HepG2 (cell line): ENCODE data around the gene SS18L1. TPM values are rescaled to one million over a fixed set of nuclear protein-coding genes. Genes with fewer than 3 reads are reported as not detected.

Experiments
- ATAC-seq: fragments of 200-7000 bp; cut with Tn5 transposase; 3 replicates; pipeline ENCODE4 v1.9.1; 2020; ENCODE audit warnings: mild to moderate bottlenecking, moderate library complexity
- BruUV-seq: library from RNA; stranded (reverse); fragments of 400-500 nt; replicated peaks from 2 replicates; lab custom pipeline; 2021; lab: Mats Ljungman, UMichigan
- CTCF ChIA-PET: fragments of 300-600 bp; formaldehyde crosslinking; extraction: SDS; loops from one replicate; lab custom pipeline; 2021; ENCODE audit warnings: low total read pairs, inconsistent platforms, low intra/inter-chr PET ratio; lab: Yijun Ruan, JAX
- POLR2A ChIA-PET: fragments of 350-600 bp; sonication (Branson Sonifier 250); formaldehyde crosslinking; loops from one replicate; lab custom pipeline; 2020; ENCODE audit warnings: antibody characterized with exemption, inconsistent platforms; lab: Yijun Ruan, JAX
- DNase-seq: peaks from one replicate; pipeline ENCODE4 v3.0.0-alpha.2; 2015; ENCODE audit warnings: low spot score
- FAIRE-seq: peaks from 3 replicates; lab custom pipeline; 2011; peaks lifted over from hg19 to GRCh38; lab: Jason Lieb, UNC
- H2AFZ ChIP-seq: one replicate; pipeline ENCODE4 v1.6.1; 2011; ENCODE audit warnings: low read length, inconsistent platforms
- H3K27ac ChIP-seq: fragments of 300-600 bp; 3 replicates; pipeline ENCODE4 v1.8.0; 2011; ENCODE audit warnings: mixed run types, mild to moderate bottlenecking, mixed read lengths, low read length, inconsistent platforms; ENCODE audit not compliant: insufficient read depth; ENCODE audit errors: extremely low read length
- H3K27me3 ChIP-seq, 2 experiments: fragments of 200-600 bp in 1 of 2; 2 replicates in 1 of 2; 3 replicates in 1 of 2; pipeline versions ENCODE4 v1.6.0 to v1.8.0; 2011; ENCODE audit warnings: low read length in 2 of 2, mild to moderate bottlenecking in 2 of 2, moderate library complexity in 2 of 2, inconsistent platforms in 1 of 2; ENCODE audit not compliant: insufficient read depth in 2 of 2, control insufficient read depth in 1 of 2
- H3K36me3 ChIP-seq, 2 experiments: fragments of 200-600 bp in 1 of 2; replicated peaks in 1 of 2; 2 replicates in 1 of 2; 3 replicates in 1 of 2; pipeline versions ENCODE4 v1.5.1 to v1.8.0; 2011; ENCODE audit warnings: low read length in 2 of 2, inconsistent platforms in 1 of 2; ENCODE audit not compliant: insufficient read depth in 2 of 2, control insufficient read depth in 1 of 2
- H3K4me1 ChIP-seq: 2 replicates; pipeline ENCODE4 v1.5.1; 2012; ENCODE audit warnings: low read length, inconsistent platforms; ENCODE audit not compliant: insufficient read depth
- H3K4me2 ChIP-seq: 2 replicates; pipeline ENCODE4 v1.6.0; 2011; ENCODE audit warnings: low read depth, low read length, inconsistent platforms
- H3K4me3 ChIP-seq, 3 experiments: fragments of 200-600 bp in 1 of 3; sonication (generic), shearing (Covaris generic) in 1 of 3; replicated peaks in 1 of 3; 2 replicates each; pipeline ENCODE4 v1.5.1; 2011 to 2016; ENCODE audit warnings: low read length in 3 of 3, inconsistent platforms in 2 of 3, low read depth in 2 of 3, mild to moderate bottlenecking in 2 of 3, control low read depth in 1 of 3, mixed read lengths in 1 of 3; ENCODE audit not compliant: insufficient read depth in 1 of 3
- H3K79me2 ChIP-seq: one replicate; pipeline ENCODE4 v1.6.1; 2011; ENCODE audit warnings: low read length, inconsistent platforms; ENCODE audit not compliant: insufficient read depth
- H3K9ac ChIP-seq: 2 replicates; pipeline ENCODE4 v1.6.0; 2011; ENCODE audit warnings: mild to moderate bottlenecking, low read depth, low read length, inconsistent platforms; ENCODE audit not compliant: insufficient read depth
- H3K9me3 ChIP-seq: 2 replicates; pipeline ENCODE4 v1.5.1; 2012; ENCODE audit warnings: mild to moderate bottlenecking, low read length
- H4K20me1 ChIP-seq: 2 replicates; pipeline ENCODE4 v1.6.0; 2011; ENCODE audit warnings: inconsistent platforms, mild to moderate bottlenecking, low read length, moderate library complexity; ENCODE audit not compliant: insufficient read depth
- CENPX ChIP-seq: sonication (generic); formaldehyde crosslinking; IDR thresholded peaks from 2 replicates; pipeline ENCODE4 v1.9.0; 2021; ENCODE audit warnings: mild to moderate bottlenecking, missing genetic modification reagents, moderate library complexity
- NAIF1 ChIP-seq: sonication (generic); formaldehyde crosslinking; IDR thresholded peaks from 2 replicates; pipeline ENCODE4 v1.5.0; 2020; ENCODE audit warnings: mild to moderate bottlenecking, missing genetic modification reagents, borderline replicate concordance
- ONECUT2 ChIP-seq: sonication (generic); formaldehyde crosslinking; IDR thresholded peaks from 2 replicates; pipeline ENCODE4 v1.4.0; 2020; ENCODE audit warnings: missing genetic modification reagents
- TBL1XR1 ChIP-seq: fragments of 150-350 bp; IDR thresholded peaks from 2 replicates; pipeline ENCODE4 v1.6.1; 2014; ENCODE audit warnings: borderline replicate concordance, low read length; ENCODE audit not compliant: partially characterized antibody
- XBP1 ChIP-seq: sonication (generic); formaldehyde crosslinking; IDR thresholded peaks from 2 replicates; pipeline ENCODE4 v1.5.0; 2020; ENCODE audit warnings: missing genetic modification reagents
- ZKSCAN1 ChIP-seq: fragments of 150-350 bp; IDR thresholded peaks from 2 replicates; pipeline ENCODE4 v1.6.1; 2014; ENCODE audit warnings: low read length
- ZNF382 ChIP-seq: sonication (generic); formaldehyde crosslinking; IDR thresholded peaks from 2 replicates; pipeline ENCODE4 v1.5.0; 2020; ENCODE audit warnings: missing genetic modification reagents, mild to moderate bottlenecking, borderline replicate concordance
- WGBS: methylation state at CpG from one replicate; pipeline ENCODE4 v1.1.6; 2017; ENCODE audit warnings: low lambda C conversion rate; 5-methylcytosine and 5-hydroxymethylcytosine counted together
- in situ Hi-C: cut with HindIII; loops from 2 replicates; pipeline ENCODE4 v1.10.0; 2017; ENCODE audit warnings: low pct_unique_long_range_greater_than_20kb; ENCODE audit not compliant: extremely low pct_ligation_motif_present
- intact Hi-C: fragments of 100-400 bp; cut with micrococcal nuclease; formaldehyde crosslinking; loops from one replicate; pipeline ENCODE4 v1.10.0; 2022; ENCODE audit not compliant: unreplicated experiment
- polyA plus RNA-seq, 8 experiments: library from polyadenylated mRNA; depleted of rRNA in 3 of 8; stranded (reverse) in 7 of 8; unstranded in 1 of 8; fragments of >200 nt; fragmentation: Illumina TruSeq in 4 of 8; extraction: Trizol in 4 of 8; gene quantifications; 2 replicates each; pipeline versions ENCODE4 v1.2.1 to v1.2.3, GENCODE V29; 2011 to 2016; ENCODE audit warnings: low read depth in 4 of 8, missing spikeins in 1 of 8, mixed read lengths in 1 of 8; ENCODE audit not compliant: insufficient read depth in 1 of 8
- total RNA-seq, 5 experiments: library from RNA; depleted of rRNA; stranded (reverse); fragments of >200 nt; fragmentation: Illumina TruSeq; extraction: Trizol; gene quantifications; 2 replicates each; pipeline ENCODE4 v1.2.3, GENCODE V29; 2016; ENCODE audit warnings: low read depth in 1 of 5
- TF ChIP-seq, protein P1 (sequence below): sonication (generic); formaldehyde crosslinking; IDR thresholded peaks from 2 replicates; pipeline ENCODE4 v1.4.0; 2020; ENCODE audit warnings: missing genetic modification reagents, borderline replicate concordance

Gene SS18L1
- total and polyA plus RNA-seq, 2 of the 13 experiments (the other 11 are each of a cell fraction or from before 2014, with no cell fraction given): 17.8 to 27.6 TPM

DNA sequence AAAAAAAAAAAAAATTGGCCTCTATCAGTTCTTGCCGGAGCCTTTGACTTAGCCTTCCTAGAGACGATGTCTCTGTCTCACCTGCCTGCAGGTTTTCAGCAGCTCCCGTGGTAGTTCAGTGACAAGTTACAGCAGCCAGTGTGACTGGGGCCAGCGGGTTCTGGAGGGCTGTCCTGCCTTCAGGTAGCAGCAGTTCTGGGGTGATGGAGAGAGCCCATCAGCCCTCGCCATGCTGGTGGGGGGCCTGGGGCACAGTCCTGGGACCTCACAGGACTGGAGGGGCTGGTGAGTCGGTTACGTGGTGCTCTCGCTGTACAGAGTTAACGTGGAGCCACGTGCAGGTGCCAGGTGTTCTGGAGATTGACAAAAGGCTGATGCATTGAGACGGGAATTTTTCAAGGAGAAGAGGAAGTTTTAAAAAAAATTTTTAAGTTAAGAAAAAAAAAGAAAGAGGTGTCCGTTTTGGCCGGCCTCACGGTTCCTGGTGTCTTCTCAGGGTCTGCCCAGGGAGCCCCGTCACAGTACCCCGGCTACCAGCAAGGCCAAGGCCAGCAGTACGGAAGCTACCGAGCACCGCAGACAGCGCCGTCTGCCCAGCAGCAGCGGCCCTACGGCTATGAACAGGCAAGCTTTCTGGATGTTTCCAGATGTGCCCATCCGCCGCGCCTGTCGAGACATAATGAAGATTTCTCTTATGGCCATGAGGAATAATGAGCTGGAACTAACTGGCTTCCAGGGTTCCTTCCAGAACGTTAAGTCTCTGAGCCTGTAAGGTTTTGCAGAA, 30.6 kb downstream of the SS18L1 start:
- H2AFZ ChIP-seq: no peak overlapping the region

More for the DNA sequence above, 30.6 kb downstream of the SS18L1 start:
- FAIRE-seq (no peak), ATAC-seq (no peak), DNase-seq (no peak)
- H3K36me3 ChIP-seq: peaks cover 24 to 54% of the 10 kb centered on the region in 2 experiments
- no peaks in the 10 kb centered on the region for H4K20me1 ChIP-seq
- POLR2A ChIA-PET: interaction anchor here (1.2 kb wide), 1 partner anchor 8 kb away, joined by 3 read pairs; the partner anchor contains the start of gene MTG2
- H3K4me3 ChIP-seq: no peak overlapping the region
- H3K9ac ChIP-seq: no peak overlapping the region
- WGBS: 97% methylated on average over 28 of the region's 28 CpGs
- TF ChIP-seq ZNF382: no peak
- TF ChIP-seq ZKSCAN1: no peak
- no peak for TF ChIP-seq CENPX
- TF ChIP-seq NAIF1 (CRISPR knock-in tag): no peak
- TF ChIP-seq, protein P1, sequence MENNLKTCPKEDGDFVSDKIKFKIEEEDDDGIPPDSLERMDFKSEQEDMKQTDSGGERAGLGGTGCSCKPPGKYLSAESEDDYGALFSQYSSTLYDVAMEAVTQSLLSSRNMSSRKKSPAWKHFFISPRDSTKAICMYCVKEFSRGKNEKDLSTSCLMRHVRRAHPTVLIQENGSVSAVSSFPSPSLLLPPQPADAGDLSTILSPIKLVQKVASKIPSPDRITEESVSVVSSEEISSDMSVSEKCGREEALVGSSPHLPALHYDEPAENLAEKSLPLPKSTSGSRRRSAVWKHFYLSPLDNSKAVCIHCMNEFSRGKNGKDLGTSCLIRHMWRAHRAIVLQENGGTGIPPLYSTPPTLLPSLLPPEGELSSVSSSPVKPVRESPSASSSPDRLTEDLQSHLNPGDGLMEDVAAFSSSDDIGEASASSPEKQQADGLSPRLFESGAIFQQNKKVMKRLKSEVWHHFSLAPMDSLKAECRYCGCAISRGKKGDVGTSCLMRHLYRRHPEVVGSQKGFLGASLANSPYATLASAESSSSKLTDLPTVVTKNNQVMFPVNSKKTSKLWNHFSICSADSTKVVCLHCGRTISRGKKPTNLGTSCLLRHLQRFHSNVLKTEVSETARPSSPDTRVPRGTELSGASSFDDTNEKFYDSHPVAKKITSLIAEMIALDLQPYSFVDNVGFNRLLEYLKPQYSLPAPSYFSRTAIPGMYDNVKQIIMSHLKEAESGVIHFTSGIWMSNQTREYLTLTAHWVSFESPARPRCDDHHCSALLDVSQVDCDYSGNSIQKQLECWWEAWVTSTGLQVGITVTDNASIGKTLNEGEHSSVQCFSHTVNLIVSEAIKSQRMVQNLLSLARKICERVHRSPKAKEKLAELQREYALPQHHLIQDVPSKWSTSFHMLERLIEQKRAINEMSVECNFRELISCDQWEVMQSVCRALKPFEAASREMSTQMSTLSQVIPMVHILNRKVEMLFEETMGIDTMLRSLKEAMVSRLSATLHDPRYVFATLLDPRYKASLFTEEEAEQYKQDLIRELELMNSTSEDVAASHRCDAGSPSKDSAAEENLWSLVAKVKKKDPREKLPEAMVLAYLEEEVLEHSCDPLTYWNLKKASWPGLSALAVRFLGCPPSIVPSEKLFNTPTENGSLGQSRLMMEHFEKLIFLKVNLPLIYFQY: no peak
- no peak for TF ChIP-seq TBL1XR1
- TF ChIP-seq XBP1: no peak
- TF ChIP-seq ONECUT2 (CRISPR knock-in tag): no peak
- H3K27ac ChIP-seq: no peak overlapping the region
- H3K27me3 ChIP-seq: no peaks in the 10 kb centered on the region; a peak in 1 of 5 replicates
- no peaks in the 10 kb centered on the region for H3K79me2 ChIP-seq
- CTCF ChIA-PET: no interaction called here
- H3K4me1 ChIP-seq: no peaks in the 10 kb centered on the region
- intact Hi-C loops: no loop called here
- in situ Hi-C loops: no loop called here
- BruUV-seq: no TSS peak
- no peaks in the 10 kb centered on the region for H3K9me3 ChIP-seq
- H3K4me2 ChIP-seq: no peak overlapping the region
